Endothelial cell of hepatic sinusoid (primary cell): ENCODE results near the gene GJB6.

ENCODE experiments used
- in situ Hi-C: cut with HindIII; loops from 2 replicates; pipeline ENCODE4 v1.10.0; 2017; ENCODE audit warnings: low sequenced_read_pairs

The GJB6 gene

GRCh38 chr13:20230913-20231838 is 943 bp downstream of the GJB6 start:
- in situ Hi-C loops: loop anchor here (5.0 kb wide), 2 partner anchors 34 to 84 kb away; no protein-coding TSS in a partner anchor

GRCh38 chr13:20227730-20228129 is 4.4 kb downstream of the GJB6 start:
- in situ Hi-C loops: no loop called here

GRCh38 chr13:20227288-20227687 is 4.8 kb downstream of the GJB6 start:
- in situ Hi-C loops: no loop called here

GRCh38 chr13:20222553-20222952 is 9.6 kb downstream of the GJB6 start:
- in situ Hi-C loops: no loop called here

GRCh38 chr13:20221772-20222171 is 10.3 kb downstream of the GJB6 start:
- in situ Hi-C loops: no loop called here

GRCh38 chr13:20219577-20219976 is 12.5 kb downstream of the GJB6 start:
- in situ Hi-C loops: no loop called here

- in situ Hi-C loops: no loop called here
Measured at GRCh38 chr13:20217168-20217567, 15.0 kb downstream of the GJB6 start.

GRCh38 chr13:20209948-20210347 is 22.2 kb downstream of the GJB6 start:
- in situ Hi-C loops: no loop called here

GRCh38 chr13:20206698-20207235 is 25.4 kb downstream of the GJB6 start:
- in situ Hi-C loops: no loop called here

- in situ Hi-C loops: no loop called here
Measured at GRCh38 chr13:20206065-20206697, 25.9 kb downstream of the GJB6 start.

- in situ Hi-C loops: loop anchor here (5.0 to 25.0 kb wide), 4 partner anchors 34 to 706 kb away; partner anchors contain the start of genes GJB6, IL17D and XPO4
Measured at GRCh38 chr13:20198781-20199180, 33.3 kb downstream of the GJB6 start.

GRCh38 chr13:20197361-20197834 is 34.7 kb downstream of the GJB6 start:
- in situ Hi-C loops: loop anchor here (5.0 to 25.0 kb wide), 4 partner anchors 35 to 707 kb away; partner anchors contain the start of genes GJB6, IL17D and XPO4

- in situ Hi-C loops: loop anchor here (5.0 to 25.0 kb wide), 4 partner anchors 36 to 709 kb away; partner anchors contain the start of genes GJB6, IL17D and XPO4
Measured at GRCh38 chr13:20195801-20196200, 36.3 kb downstream of the GJB6 start.

- in situ Hi-C loops: loop anchor here (5.0 to 25.0 kb wide), 5 partner anchors 93 to 711 kb away; partner anchors contain the start of genes IL17D and XPO4
Measured at GRCh38 chr13:20193907-20194631, 38.0 kb downstream of the GJB6 start.

- in situ Hi-C loops: loop anchor here (5.0 to 25.0 kb wide), 5 partner anchors 94 to 711 kb away; partner anchors contain the start of genes IL17D and XPO4
Measured at GRCh38 chr13:20193162-20193906, 38.8 kb downstream of the GJB6 start.

GRCh38 chr13:20192836-20193161 is 39.3 kb downstream of the GJB6 start, which contains the start of gene GJB2:
GJB2 (minus strand) TSS chr13:20192938; CDS start chr13:20189581, 3,357 bp downstream.
- in situ Hi-C loops: loop anchor here (5.0 to 25.0 kb wide), 5 partner anchors 95 to 712 kb away; partner anchors contain the start of genes IL17D and XPO4

GRCh38 chr13:20192158-20192835 is 39.8 kb downstream of the GJB6 start:
- in situ Hi-C loops: loop anchor here (5.0 to 25.0 kb wide), 5 partner anchors 95 to 713 kb away; partner anchors contain the start of genes IL17D and XPO4

GRCh38 chr13:20191311-20192157 is 40.6 kb downstream of the GJB6 start:
- in situ Hi-C loops: loop anchor here (5.0 to 25.0 kb wide), 5 partner anchors 94 to 713 kb away; partner anchors contain the start of genes IL17D and XPO4
